H1 (cell line): ENCODE measurements around the gene CCN6. TPM values are rescaled to one million over a fixed set of nuclear protein-coding genes. Genes with fewer than 3 reads are reported as not detected.
"Not testable (repeated sequence)": the region's sequence is repeated elsewhere in the genome, so short reads cannot be mapped to it uniquely, and the experiment has no call there.

ENCODE experiments used
- CTCF ChIA-PET: fragments of 300-600 bp; sonication (Branson Sonifier 250); formaldehyde crosslinking; loops from one replicate; lab custom pipeline; 2021; ENCODE audit not compliant: partially characterized antibody; lab: Charles Lee
- POLR2A ChIA-PET: fragments of 300-600 bp; sonication (Branson Sonifier 250); formaldehyde crosslinking; loops from one replicate; lab custom pipeline; 2021; ENCODE audit warnings: inconsistent platforms; ENCODE audit not compliant: partially characterized antibody; lab: Charles Lee
- DNase-seq, 2 experiments: peaks; one replicate each; pipeline versions ENCODE4 v3.0.0 to v3.0.0-alpha.2; 2010 to 2022; ENCODE audit warnings: low spot score in 2 of 2, low read depth in 1 of 2, mixed read lengths in 1 of 2
- FAIRE-seq: peaks from 2 replicates; lab custom pipeline; 2011; peaks lifted over from hg19 to GRCh38; lab: Jason Lieb, UNC
- H2AFZ ChIP-seq: 2 replicates; pipeline ENCODE4 v1.8.1; 2012; ENCODE audit warnings: low read length, inconsistent platforms
- H2AK5ac ChIP-seq: 2 replicates; pipeline ENCODE4 v1.6.1; 2013; ENCODE audit warnings: low read depth, low read length
- H2BK120ac ChIP-seq: replicated peaks from 2 replicates; pipeline ENCODE3; 2013; ENCODE audit warnings: low read depth, low read length, inconsistent platforms
- H2BK12ac ChIP-seq: 2 replicates; pipeline ENCODE4 v1.6.1; 2013; ENCODE audit warnings: low read depth, low read length
- H2BK15ac ChIP-seq: 2 replicates; pipeline ENCODE4 v1.6.1; 2013; ENCODE audit warnings: low read length
- H2BK20ac ChIP-seq: 2 replicates; pipeline ENCODE4 v1.6.1; 2013; ENCODE audit warnings: low read length
- H2BK5ac ChIP-seq: 2 replicates; pipeline ENCODE4 v1.6.1; 2013; ENCODE audit warnings: low read depth, low read length
- H3K14ac ChIP-seq: 2 replicates; pipeline ENCODE4 v1.6.1; 2013; ENCODE audit warnings: inconsistent platforms; ENCODE audit not compliant: insufficient read length
- H3K18ac ChIP-seq: 2 replicates; pipeline ENCODE4 v1.6.1; 2013; ENCODE audit warnings: low read length; ENCODE audit errors: extremely low read depth
- H3K23ac ChIP-seq: 2 replicates; pipeline ENCODE4 v1.6.1; 2013; ENCODE audit warnings: inconsistent platforms; ENCODE audit not compliant: insufficient read length
- H3K23me2 ChIP-seq: 2 replicates; pipeline ENCODE4 v1.6.1; 2013; ENCODE audit warnings: low read depth, low read length
- H3K27ac ChIP-seq: 2 replicates; pipeline ENCODE4 v1.6.1; 2011; ENCODE audit warnings: low read depth, low read length, inconsistent platforms
- H3K27me3 ChIP-seq, 4 experiments: replicated peaks in 1 of 4; 1 replicate in 1 of 4; 2 replicates in 3 of 4; pipeline versions ENCODE4 v1.6.1 to v1.8.1; 2011 to 2013; ENCODE audit warnings: low read length in 3 of 4, mild to moderate bottlenecking in 3 of 4, inconsistent platforms in 2 of 4, mixed read lengths in 2 of 4, moderate library complexity in 1 of 4; ENCODE audit not compliant: control insufficient read depth in 3 of 4, insufficient read depth in 3 of 4; ENCODE audit errors: extremely low read depth in 1 of 4
- H3K36me3 ChIP-seq, 4 experiments: 2 replicates each; pipeline versions ENCODE4 v1.6.1 to v1.8.1; 2011 to 2013; ENCODE audit warnings: mild to moderate bottlenecking in 4 of 4, low read length in 3 of 4, moderate library complexity in 2 of 4, control low read depth in 1 of 4, inconsistent platforms in 1 of 4; ENCODE audit not compliant: insufficient read depth in 4 of 4, control insufficient read depth in 2 of 4
- H3K4ac ChIP-seq: replicated peaks from 2 replicates; pipeline ENCODE3; 2013; ENCODE audit warnings: low read length, low read depth, mixed read lengths, inconsistent platforms; ENCODE audit not compliant: insufficient read length
- H3K4me1 ChIP-seq, 4 experiments: replicated peaks in 1 of 4; 1 replicate in 1 of 4; 2 replicates in 3 of 4; pipeline versions ENCODE4 v1.6.1 to v1.8.1; 2011 to 2013; ENCODE audit warnings: low read length in 3 of 4, inconsistent platforms in 2 of 4, mixed read lengths in 1 of 4; ENCODE audit not compliant: insufficient read depth in 4 of 4, control insufficient read depth in 3 of 4
- H3K4me2 ChIP-seq, 2 experiments: 2 replicates each; pipeline versions ENCODE4 v1.6.1 to v1.8.1; 2011 to 2013; ENCODE audit warnings: low read depth in 2 of 2, low read length in 2 of 2, control low read depth in 1 of 2, inconsistent platforms in 1 of 2, mild to moderate bottlenecking in 1 of 2; ENCODE audit not compliant: insufficient read depth in 1 of 2
- H3K4me3 ChIP-seq, 4 experiments: fragments of 200-600, 300-600 bp in 1 of 4; sonication (generic), shearing (Covaris generic), sonication (Bioruptor Twin) in 1 of 4; 2 replicates each; pipeline versions ENCODE4 v1.5.1 to v1.8.1; 2011 to 2016; ENCODE audit warnings: low read length in 4 of 4, low read depth in 3 of 4, control low read depth in 2 of 4, inconsistent platforms in 2 of 4, mild to moderate bottlenecking in 2 of 4, mixed read lengths in 1 of 4, moderate library complexity in 1 of 4; ENCODE audit not compliant: insufficient read depth in 2 of 4; ENCODE audit errors: extremely low read depth in 1 of 4
- H3K56ac ChIP-seq: replicated peaks from 2 replicates; pipeline ENCODE3; 2013; ENCODE audit warnings: low read depth, mild to moderate bottlenecking, mixed read lengths, low read length, inconsistent platforms; ENCODE audit not compliant: insufficient read length
- H3K79me1 ChIP-seq: 2 replicates; pipeline ENCODE4 v1.6.1; 2013; ENCODE audit warnings: low read depth, low read length, control low read depth
- H3K79me2 ChIP-seq, 2 experiments: 2 replicates each; pipeline versions ENCODE4 v1.6.1 to v1.8.1; 2012 to 2013; ENCODE audit warnings: low read length in 2 of 2, mild to moderate bottlenecking in 2 of 2, inconsistent platforms in 1 of 2; ENCODE audit not compliant: insufficient read depth in 2 of 2, control insufficient read depth in 1 of 2
- H3K9ac ChIP-seq, 4 experiments: replicated peaks in 1 of 4; 1 replicate in 1 of 4; 2 replicates in 3 of 4; pipeline versions ENCODE4 v1.6.1 to v1.8.1; 2011 to 2013; ENCODE audit warnings: low read depth in 3 of 4, low read length in 3 of 4, control low read depth in 2 of 4, mild to moderate bottlenecking in 2 of 4, moderate library complexity in 2 of 4, inconsistent platforms in 1 of 4; ENCODE audit errors: extremely low read depth in 1 of 4
- H3K9me3 ChIP-seq, 2 experiments: 2 replicates each; pipeline versions ENCODE4 v1.6.1 to v1.8.1; 2012 to 2013; ENCODE audit warnings: mild to moderate bottlenecking in 2 of 2, moderate library complexity in 2 of 2, control low read depth in 1 of 2, inconsistent platforms in 1 of 2, low read depth in 1 of 2, low read length in 1 of 2, mixed read lengths in 1 of 2; ENCODE audit not compliant: insufficient read depth in 2 of 2
- H4K20me1 ChIP-seq, 2 experiments: replicated peaks in 1 of 2; 2 replicates each; pipeline versions ENCODE3 to v1.8.1; 2011 to 2013; ENCODE audit warnings: inconsistent platforms in 2 of 2, low read length in 2 of 2, mild to moderate bottlenecking in 1 of 2; ENCODE audit not compliant: insufficient read depth in 2 of 2, control insufficient read depth in 1 of 2
- H4K5ac ChIP-seq: 2 replicates; pipeline ENCODE4 v1.6.1; 2013; ENCODE audit warnings: low read length, low read depth, mixed read lengths, inconsistent platforms; ENCODE audit not compliant: insufficient read length
- H4K8ac ChIP-seq: 2 replicates; pipeline ENCODE4 v1.8.0; 2013; ENCODE audit warnings: mild to moderate bottlenecking, moderate library complexity, low read length, inconsistent platforms; ENCODE audit not compliant: insufficient read depth; ENCODE audit errors: extremely low read depth
- H4K91ac ChIP-seq: replicated peaks from 2 replicates; pipeline ENCODE3; 2013; ENCODE audit warnings: low read length, mixed read lengths, inconsistent platforms; ENCODE audit not compliant: insufficient read length
- WGBS, 2 experiments: shearing (Covaris generic) in 1 of 2; methylation state at CpG; one replicate each; pipeline versions ENCODE4 v1.1.6 to v1.1.7; 2013 to 2015; ENCODE audit warnings: low lambda C conversion rate in 2 of 2, mixed read lengths in 2 of 2, inconsistent platforms in 1 of 2, low coverage in 1 of 2, missing lambda C conversion rate in 1 of 2; ENCODE audit not compliant: insufficient replicate concordance in 2 of 2, insufficient coverage in 1 of 2, insufficient read length in 1 of 2; ENCODE audit errors: extremely low coverage in 1 of 2, missing lambda C conversion rate in 1 of 2; 5-methylcytosine and 5-hydroxymethylcytosine counted together
- polyA plus RNA-seq, 7 experiments: library from polyadenylated mRNA; depleted of rRNA in 3 of 7; stranded (reverse) in 5 of 7; unstranded in 2 of 7; fragments of >200 nt in 5 of 7; fragments of 200-250 nt in 2 of 7; gene quantifications; 1 replicate in 5 of 7; 2 replicates in 1 of 7; 4 replicates in 1 of 7; pipeline versions ENCODE4 v1.2.1 to v1.2.3, GENCODE V29; 2011 to 2013; ENCODE audit warnings: missing spikeins in 2 of 7, mixed read lengths in 2 of 7
- total RNA-seq: library from RNA; stranded (reverse); fragmentation: NEBNext Ultra II Directional; extraction: Animal tissue kit (Norgen Biotek cat#: 25700); gene quantifications from 2 replicates; pipeline ENCODE4 v1.2.1, GENCODE V29; 2021

CCN6 gene
- total and polyA plus RNA-seq, 2 of the 8 experiments (the other 6 are each of a cell fraction or from before 2014, with no cell fraction given) = not detected

GRCh38 chr6:112106026-112106425 is 52.1 kb downstream of the CCN6 start:
- not testable (repeated sequence) for H3K79me1 ChIP-seq, H2BK20ac ChIP-seq, H4K91ac ChIP-seq, H3K9ac ChIP-seq, H3K27ac ChIP-seq, H3K27me3 ChIP-seq, H3K18ac ChIP-seq, H3K4ac ChIP-seq, H3K36me3 ChIP-seq, H3K4me2 ChIP-seq, H2AFZ ChIP-seq, H3K14ac ChIP-seq, H2BK5ac ChIP-seq, H3K23ac ChIP-seq, H2AK5ac ChIP-seq, H3K79me2 ChIP-seq, H2BK15ac ChIP-seq, H4K5ac ChIP-seq, H4K8ac ChIP-seq, H4K20me1 ChIP-seq, DNase-seq, H3K9me3 ChIP-seq, FAIRE-seq, H3K56ac ChIP-seq, H2BK12ac ChIP-seq, H3K4me1 ChIP-seq, H2BK120ac ChIP-seq, H3K23me2 ChIP-seq, H3K4me3 ChIP-seq
- ChIA-PET CTCF (interaction anchor here (0.6 to 1.1 kb wide), 2 partner anchors 19 kb away, joined by 3 to 4 read pairs; no protein-coding TSS in a partner anchor), POLR2A (interaction anchor here (1.6 kb wide), 1 partner anchor 19 kb away, joined by 4 read pairs; the partner anchor contains the start of genes FAM229B and TUBE1)
- WGBS, 2 experiments = 96% methylated on average over 2 of the region's 2 CpGs; no CpG with 5 or more reads in 1 of the 2 experiments
